Fibroblast of villous mesenchyme (primary cell): Measurements from ENCODE around the gene GCNT4. TPM values are rescaled to one million over a fixed set of nuclear protein-coding genes. Genes with fewer than 3 reads are reported as not detected.

Experiments used
- DNase-seq: peaks from one replicate; pipeline ENCODE4 v3.0.0-alpha.2; 2010; ENCODE audit warnings: low read depth
- H3K4me3 ChIP-seq: 2 replicates; pipeline ENCODE4 v1.5.1; 2011; ENCODE audit warnings: low read depth, mild to moderate bottlenecking, low read length
- total RNA-seq: library from RNA; depleted of rRNA; stranded (reverse); fragments of >200 nt; gene quantifications from 2 replicates; pipeline ENCODE4 v1.2.3, GENCODE V29; 2012
- TF ChIP-seq, protein P1 (sequence below): IDR thresholded peaks from 2 replicates; pipeline ENCODE4 v1.5.1; 2012; ENCODE audit warnings: low read depth, mild to moderate bottlenecking, low read length; ENCODE audit not compliant: insufficient read depth

Gene GCNT4
- total RNA-seq, 1 donor, result 46.2 TPM

DNA sequence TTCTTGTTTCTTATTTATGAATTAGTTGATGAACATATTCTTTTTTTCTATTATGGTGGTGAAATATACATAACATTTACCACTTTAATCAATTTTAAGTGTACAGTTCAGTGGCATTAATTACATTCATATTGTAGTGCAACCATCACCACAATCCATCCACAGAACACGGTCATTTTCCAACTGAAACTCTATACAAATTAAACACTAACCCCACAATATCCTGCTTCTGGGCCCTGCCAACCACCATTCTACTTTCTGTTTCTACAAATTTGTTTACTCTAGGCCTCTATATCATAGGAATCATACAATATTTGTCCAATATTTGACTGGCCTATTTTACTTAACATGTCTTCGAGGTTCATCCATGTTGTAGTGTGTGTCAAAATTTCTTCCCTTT, 7.3 kb downstream of the GCNT4 start:
- no peak for DNase-seq
- TF ChIP-seq, protein P1, sequence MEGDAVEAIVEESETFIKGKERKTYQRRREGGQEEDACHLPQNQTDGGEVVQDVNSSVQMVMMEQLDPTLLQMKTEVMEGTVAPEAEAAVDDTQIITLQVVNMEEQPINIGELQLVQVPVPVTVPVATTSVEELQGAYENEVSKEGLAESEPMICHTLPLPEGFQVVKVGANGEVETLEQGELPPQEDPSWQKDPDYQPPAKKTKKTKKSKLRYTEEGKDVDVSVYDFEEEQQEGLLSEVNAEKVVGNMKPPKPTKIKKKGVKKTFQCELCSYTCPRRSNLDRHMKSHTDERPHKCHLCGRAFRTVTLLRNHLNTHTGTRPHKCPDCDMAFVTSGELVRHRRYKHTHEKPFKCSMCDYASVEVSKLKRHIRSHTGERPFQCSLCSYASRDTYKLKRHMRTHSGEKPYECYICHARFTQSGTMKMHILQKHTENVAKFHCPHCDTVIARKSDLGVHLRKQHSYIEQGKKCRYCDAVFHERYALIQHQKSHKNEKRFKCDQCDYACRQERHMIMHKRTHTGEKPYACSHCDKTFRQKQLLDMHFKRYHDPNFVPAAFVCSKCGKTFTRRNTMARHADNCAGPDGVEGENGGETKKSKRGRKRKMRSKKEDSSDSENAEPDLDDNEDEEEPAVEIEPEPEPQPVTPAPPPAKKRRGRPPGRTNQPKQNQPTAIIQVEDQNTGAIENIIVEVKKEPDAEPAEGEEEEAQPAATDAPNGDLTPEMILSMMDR, result no peak
- no peak overlapping the region for H3K4me3 ChIP-seq

DNA sequence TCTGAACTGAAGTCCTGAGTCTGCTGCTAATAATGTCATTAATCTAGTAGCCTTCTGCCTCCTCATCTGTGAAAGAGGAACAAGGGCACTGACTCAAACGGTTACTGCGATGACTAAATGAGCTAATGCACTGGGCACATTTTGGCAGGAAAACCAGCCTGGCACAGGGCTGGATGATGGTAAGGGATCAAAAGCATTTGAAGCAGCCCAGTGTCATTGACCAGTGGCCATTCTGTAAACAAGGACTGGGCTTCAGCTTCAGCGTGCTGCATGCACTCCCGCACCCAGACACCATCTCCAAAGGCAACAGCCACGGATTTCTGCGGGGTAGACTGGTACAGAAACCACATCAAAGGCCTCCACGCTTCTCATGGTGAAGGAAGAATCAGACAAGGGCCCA, 8.0 kb downstream of the GCNT4 start:
- TF ChIP-seq, protein P1, result no peak
- H3K4me3 ChIP-seq, result no peak overlapping the region
- DNase-seq, result no peak

DNA sequence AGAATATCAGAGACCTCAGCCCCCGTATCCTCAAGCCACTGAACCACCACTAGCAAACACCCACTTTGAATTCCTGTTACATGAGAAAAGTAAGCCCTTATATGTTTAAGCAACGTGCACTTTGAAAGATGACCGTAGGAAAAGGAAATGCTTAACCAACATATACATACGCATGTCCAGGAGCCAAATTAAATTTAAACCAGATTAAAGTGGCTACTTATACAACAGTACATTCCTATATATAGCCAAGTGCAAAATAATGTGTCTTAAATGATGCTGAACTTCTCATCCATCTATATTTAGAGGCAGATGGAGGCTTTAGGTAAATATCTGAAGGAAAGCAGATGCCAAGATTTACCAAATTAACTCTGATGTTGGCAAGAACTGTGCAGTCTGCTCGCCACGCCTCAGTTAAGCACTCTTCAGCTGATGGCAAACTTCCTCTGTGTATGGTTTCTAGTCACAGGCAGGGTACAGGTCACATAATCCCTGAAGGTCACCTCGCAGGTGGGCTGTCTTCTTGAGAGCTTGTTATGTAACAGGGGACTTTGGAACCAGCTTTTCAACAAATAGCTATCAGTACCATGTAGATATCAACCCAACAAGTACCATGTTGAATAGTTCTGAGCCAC, 8.6 kb downstream of the GCNT4 start:
- TF ChIP-seq, protein P1, result no peak
- H3K4me3 ChIP-seq, result no peak overlapping the region
- no peak for DNase-seq

DNA sequence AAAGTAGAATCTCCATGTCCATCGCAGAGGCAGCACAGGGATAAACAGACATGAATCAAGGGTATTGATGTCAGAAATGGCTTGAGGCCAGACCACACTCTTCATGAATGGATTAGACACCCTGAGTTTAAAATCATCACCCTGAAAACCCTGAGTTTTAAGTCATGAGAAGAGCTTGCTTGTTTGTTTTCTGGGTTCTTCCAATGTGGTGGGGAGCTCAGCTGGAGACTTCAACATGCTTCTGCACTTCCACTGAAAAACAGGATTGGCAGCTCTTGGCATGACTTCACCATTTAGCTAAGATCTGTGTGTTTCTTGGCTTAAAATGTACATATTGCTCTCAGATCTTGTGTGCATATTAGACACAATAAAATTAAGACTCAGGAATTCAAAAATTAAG, 9.8 kb downstream of the GCNT4 start:
- DNase-seq, result no peak
- no peak overlapping the region for H3K4me3 ChIP-seq
- TF ChIP-seq, protein P1, result no peak

DNA sequence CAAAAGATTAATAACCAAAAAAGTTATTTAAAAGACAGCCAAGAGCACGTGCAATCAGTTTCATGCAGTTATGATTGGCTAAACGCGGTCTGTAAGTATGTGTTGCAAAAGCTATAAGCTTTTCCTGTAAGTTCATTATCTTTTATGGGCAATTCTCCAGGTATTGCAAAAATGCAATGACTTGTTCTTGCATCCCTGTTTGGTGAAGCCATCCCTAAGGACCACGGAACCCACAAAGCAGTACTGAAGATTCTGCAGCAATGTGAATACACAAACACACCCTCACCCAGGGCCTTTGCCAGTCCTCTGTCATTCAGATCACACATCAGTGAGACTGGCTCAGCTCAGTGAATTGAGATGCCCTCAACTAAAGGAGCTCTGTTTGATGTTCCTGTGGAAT, 11.4 kb downstream of the GCNT4 start:
- TF ChIP-seq, protein P1, result no peak
- DNase-seq, result peak; percentile 63
- no peak overlapping the region for H3K4me3 ChIP-seq

DNA sequence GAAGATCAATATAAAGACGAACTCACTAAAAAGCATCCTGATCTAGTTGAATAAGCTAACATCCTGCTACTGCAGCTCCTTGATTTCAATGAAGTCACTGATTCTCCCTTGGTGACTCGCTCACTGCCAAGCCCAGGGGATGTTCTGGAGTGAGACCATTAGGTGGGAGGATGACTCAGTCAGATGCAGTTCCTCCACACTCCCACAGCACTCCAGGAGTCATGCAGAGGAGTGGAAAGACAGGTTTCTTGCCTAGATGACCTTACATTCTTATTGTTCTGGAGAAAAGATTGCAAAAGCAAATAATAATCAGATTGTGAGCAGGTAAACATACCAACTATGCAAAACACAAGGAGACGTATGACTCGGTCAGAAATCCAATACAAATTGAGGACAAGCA, 15.3 kb downstream of the GCNT4 start:
- H3K4me3 ChIP-seq, result no peak overlapping the region
- TF ChIP-seq, protein P1, result no peak
- peak; percentile 65 for DNase-seq
